ENCODE measurements around the gene ABLIM2.

The ABLIM2 gene

GRCh38 chr4:8189551-8190466 lies 31.2 kb upstream of the ABLIM2 start:
- no peaks in the 10 kb centered on the region for H4K20me1 ChIP-seq (ENCODE audit: low read depth, low read length)
- H3K4me3 ChIP-seq (ENCODE audit: insufficient read depth, low read length, poor library complexity, severe bottlenecking), result no peak overlapping the region
- TF ChIP-seq CTCF (IDR thresholded peaks at IDR 0.05; ENCODE audit: insufficient read depth, low read length, poor library complexity, severe bottlenecking) (no peak), EZH2phosphoT487 (conservative IDR thresholded peaks at IDR 0.05; ENCODE audit: low read length) (no peak)
- H3K9me3 ChIP-seq (ENCODE audit: insufficient read depth, low read length), result no peaks in the 10 kb centered on the region
- no peaks in the 10 kb centered on the region for H3K9me2 ChIP-seq (replicated peaks; ENCODE audit: insufficient read depth, low read length)
- no peak overlapping the region for H3K4me2 ChIP-seq (ENCODE audit: low read depth, low read length, poor library complexity, severe bottlenecking)
- H3F3A ChIP-seq (ENCODE audit: insufficient read depth), result no peaks in the 10 kb centered on the region
- no peaks in the 10 kb centered on the region for H3K79me2 ChIP-seq (ENCODE audit: insufficient read depth, low read length)
- H2AFZ ChIP-seq (ENCODE audit: low read depth, low read length, severe bottlenecking), result no peak overlapping the region
- H3K27me3 ChIP-seq (ENCODE audit: low read length), result no peaks in the 10 kb centered on the region
- H3K27ac ChIP-seq (ENCODE audit: low read depth, low read length), result no peak overlapping the region
- no peak overlapping the region for H3K9ac ChIP-seq (ENCODE audit: low read length)
- no peaks in the 10 kb centered on the region for H3K36me3 ChIP-seq (ENCODE audit: low read length)

GRCh38 chr4:8188743-8189550 lies 30.3 kb upstream of the ABLIM2 start:
- Histone ChIP-seq H3K9me2 (replicated peaks; ENCODE audit: insufficient read depth, low read length) (no peaks in the 10 kb centered on the region), H3K27me3 (ENCODE audit: low read length) (no peaks in the 10 kb centered on the region), H2AFZ (ENCODE audit: low read depth, low read length, severe bottlenecking) (no peak overlapping the region), H3F3A (ENCODE audit: insufficient read depth) (no peaks in the 10 kb centered on the region), H3K4me3 (ENCODE audit: insufficient read depth, low read length, poor library complexity, severe bottlenecking) (no peak overlapping the region), H3K9me3 (ENCODE audit: insufficient read depth, low read length) (no peaks in the 10 kb centered on the region), H3K4me2 (ENCODE audit: low read depth, low read length, poor library complexity, severe bottlenecking) (no peak overlapping the region), H3K36me3 (ENCODE audit: low read length) (no peaks in the 10 kb centered on the region), H4K20me1 (ENCODE audit: low read depth, low read length) (no peaks in the 10 kb centered on the region), H3K9ac (ENCODE audit: low read length) (no peak overlapping the region), H3K79me2 (ENCODE audit: insufficient read depth, low read length) (no peaks in the 10 kb centered on the region), H3K27ac (ENCODE audit: low read depth, low read length) (no peak overlapping the region)
- TF ChIP-seq CTCF (IDR thresholded peaks at IDR 0.05; ENCODE audit: insufficient read depth, low read length, poor library complexity, severe bottlenecking) (no peak), EZH2phosphoT487 (conservative IDR thresholded peaks at IDR 0.05; ENCODE audit: low read length) (no peak)

- Histone ChIP-seq H3K27me3 (ENCODE audit: low read length) (no peaks in the 10 kb centered on the region), H3K27ac (ENCODE audit: low read depth, low read length) (no peak overlapping the region), H3K9me2 (replicated peaks; ENCODE audit: insufficient read depth, low read length) (no peaks in the 10 kb centered on the region), H3K79me2 (ENCODE audit: insufficient read depth, low read length) (no peaks in the 10 kb centered on the region), H4K20me1 (ENCODE audit: low read depth, low read length) (no peaks in the 10 kb centered on the region), H3K4me2 (ENCODE audit: low read depth, low read length, poor library complexity, severe bottlenecking) (no peak overlapping the region), H2AFZ (ENCODE audit: low read depth, low read length, severe bottlenecking) (no peak overlapping the region), H3K36me3 (ENCODE audit: low read length) (no peaks in the 10 kb centered on the region), H3F3A (ENCODE audit: insufficient read depth) (no peaks in the 10 kb centered on the region), H3K9ac (ENCODE audit: low read length) (no peak overlapping the region), H3K9me3 (ENCODE audit: insufficient read depth, low read length) (no peaks in the 10 kb centered on the region), H3K4me3 (ENCODE audit: insufficient read depth, low read length, poor library complexity, severe bottlenecking) (no peak overlapping the region)
- no peak for TF ChIP-seq EZH2phosphoT487 (conservative IDR thresholded peaks at IDR 0.05; ENCODE audit: low read length)
- TF ChIP-seq CTCF (IDR thresholded peaks at IDR 0.05; ENCODE audit: insufficient read depth, low read length, poor library complexity, severe bottlenecking), result no peak
Measured at GRCh38 chr4:8188085-8188484, 29.5 kb upstream of the ABLIM2 start.
